Gastrocnemius medialis (tissue), 4 donors: Measurements from ENCODE around the gene PLA2R1.

Experiments used
- CTCF ChIP-seq, 5 experiments: fragments of 450-650 bp in 3 of 5; fragments of 200-600 bp in 2 of 5; sonication (generic) in 2 of 5; IDR thresholded peaks in 4 of 5; conservative IDR thresholded peaks in 1 of 5; 1 replicate in 4 of 5; 2 replicates in 1 of 5; pipeline ENCODE4 v1.5.1; 2016 to 2019; ENCODE audit warnings: antibody characterized with exemption in 5 of 5, mild to moderate bottlenecking in 3 of 5, moderate library complexity in 3 of 5
- POLR2A ChIP-seq, 2 donors: fragments of 450-650 bp; IDR thresholded peaks; one replicate each; pipeline ENCODE4 v1.6.1; 2017; ENCODE audit warnings: antibody characterized with exemption in 2 of 2, mild to moderate bottlenecking in 2 of 2, moderate library complexity in 2 of 2

- TF ChIP-seq CTCF (IDR thresholded peaks at IDR 0.05 in 4 of 5, conservative IDR thresholded peaks at IDR 0.05 in 1 of 5), result no peak
- no peak for TF ChIP-seq POLR2A (IDR thresholded peaks at IDR 0.05)
These were observed 139.9 kb downstream of the PLA2R1 start for GRCh38 chr2:159922563-159922962.
